DMS153 (cell line): ENCODE measurements around the gene ADGRL2.
"Not testable (repeated sequence)": the region's sequence is repeated elsewhere in the genome, so short reads cannot be mapped to it uniquely, and the experiment has no call there.

Experiments used
- DNase-seq: peaks from one replicate; lab custom pipeline; 2025; lab: John Stamatoyannopoulos, UW

Gene ADGRL2

GRCh38 chr1:81847063-81847462 is 46.3 kb downstream of the ADGRL2 start:
- DNase-seq: no peak

GRCh38 chr1:81848880-81849682 is 48.3 kb downstream of the ADGRL2 start:
- peak; percentile 91 for DNase-seq

GRCh38 chr1:81850031-81850430 is 49.3 kb downstream of the ADGRL2 start:
- no peak for DNase-seq

- DNase-seq: no peak
Measured at GRCh38 chr1:81850495-81850894, 49.8 kb downstream of the ADGRL2 start.

DNA sequence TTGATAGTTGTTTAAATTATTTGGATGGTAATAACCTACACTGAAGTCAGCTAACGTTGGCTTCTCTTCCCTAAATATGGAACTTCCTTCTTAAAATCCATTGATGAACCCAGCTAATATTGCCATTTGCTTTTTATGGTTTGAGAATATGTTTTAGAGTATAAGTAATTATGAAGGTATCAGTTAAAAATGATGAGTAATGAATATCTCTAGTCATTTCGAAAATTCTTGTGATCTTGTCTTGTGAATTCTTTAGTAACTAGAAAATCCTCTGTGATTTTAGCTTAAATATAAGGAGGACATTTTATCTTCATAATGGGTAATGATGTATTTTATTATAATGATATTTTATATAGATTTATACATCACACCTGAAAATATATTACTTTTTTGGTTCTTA is 50.5 kb downstream of the ADGRL2 start:
- DNase-seq: no peak

- DNase-seq: no peak
Measured at GRCh38 chr1:81852961-81853360, 52.2 kb downstream of the ADGRL2 start.

DNA sequence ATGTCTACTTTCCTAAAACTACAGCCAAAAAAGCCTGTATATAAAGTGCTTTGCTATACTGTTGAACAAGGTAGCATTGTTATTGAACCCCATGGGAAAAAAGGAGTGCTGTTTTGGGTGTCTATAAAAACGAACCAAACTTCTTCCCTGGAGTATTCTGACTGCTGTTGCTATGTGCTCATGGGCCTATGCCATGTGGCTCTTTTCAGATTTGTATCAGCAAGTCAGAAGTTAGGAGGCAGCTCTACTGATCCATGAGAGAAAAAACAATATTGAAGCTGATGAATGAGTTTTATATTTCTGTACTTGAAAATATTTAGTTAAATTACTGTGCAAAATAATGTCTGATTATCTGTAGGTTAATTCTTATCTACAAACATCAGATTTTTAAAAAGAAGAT is 66.5 kb downstream of the ADGRL2 start:
- no peak for DNase-seq

DNA sequence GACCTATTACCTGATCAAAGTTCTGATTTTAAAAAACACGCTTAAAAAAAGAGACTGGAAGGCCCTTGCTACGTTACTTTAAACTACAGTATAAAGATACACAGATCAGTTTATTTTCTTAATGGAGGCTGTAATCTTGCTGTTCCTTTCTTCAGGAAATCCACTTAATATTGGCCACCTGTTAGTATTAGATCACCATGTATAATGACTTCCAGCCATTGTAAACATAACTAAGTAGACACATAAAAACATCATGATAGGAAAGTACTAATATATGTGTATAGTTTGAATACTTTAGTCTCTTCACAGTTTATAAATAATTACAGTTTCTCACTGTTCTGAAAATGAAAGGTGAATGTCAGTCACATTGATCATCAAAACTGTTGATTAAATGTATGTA is 68.6 kb downstream of the ADGRL2 start:
- DNase-seq: no peak

DNA sequence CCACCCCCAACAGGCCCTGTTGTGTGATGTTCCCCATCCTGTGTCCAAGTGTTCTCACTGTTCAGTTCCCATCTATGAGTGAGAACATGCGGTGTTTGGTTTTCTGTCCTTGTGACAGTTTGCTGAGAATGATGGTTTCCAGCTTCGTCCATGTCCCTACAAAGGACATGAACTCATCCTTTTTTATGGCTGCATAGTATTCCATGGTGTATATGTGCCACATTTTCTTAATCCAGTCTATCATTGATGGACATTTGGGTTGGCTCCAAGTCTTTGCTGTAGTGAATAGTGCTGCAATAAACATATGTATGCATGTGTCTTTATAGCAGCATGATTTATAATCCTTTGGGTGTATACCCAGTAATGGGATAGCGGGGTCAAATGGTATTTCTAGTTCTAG is 70.4 kb downstream of the ADGRL2 start:
- DNase-seq: not testable (repeated sequence)

DNA sequence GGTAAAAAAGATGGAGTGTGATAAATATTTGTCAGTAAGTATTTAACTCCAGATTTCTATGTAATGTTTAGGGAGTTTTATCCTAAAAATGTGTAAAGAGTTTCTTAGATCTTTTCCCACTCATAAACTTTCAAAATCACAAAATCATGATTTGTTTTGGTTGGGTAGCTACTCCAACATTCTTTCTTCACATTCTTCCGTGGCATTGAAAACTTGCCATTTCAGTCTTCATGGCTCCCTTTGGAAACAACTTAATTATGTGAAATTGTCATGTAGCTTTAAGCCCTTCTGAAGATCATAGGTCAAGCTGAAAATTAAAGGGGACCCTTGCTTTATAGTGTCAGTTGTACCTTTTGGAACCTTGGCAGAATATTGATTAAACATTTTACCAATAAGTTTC is 73.2 kb downstream of the ADGRL2 start:
- no peak for DNase-seq

GRCh38 chr1:81874461-81874860 is 73.7 kb downstream of the ADGRL2 start:
- DNase-seq: no peak

DNA sequence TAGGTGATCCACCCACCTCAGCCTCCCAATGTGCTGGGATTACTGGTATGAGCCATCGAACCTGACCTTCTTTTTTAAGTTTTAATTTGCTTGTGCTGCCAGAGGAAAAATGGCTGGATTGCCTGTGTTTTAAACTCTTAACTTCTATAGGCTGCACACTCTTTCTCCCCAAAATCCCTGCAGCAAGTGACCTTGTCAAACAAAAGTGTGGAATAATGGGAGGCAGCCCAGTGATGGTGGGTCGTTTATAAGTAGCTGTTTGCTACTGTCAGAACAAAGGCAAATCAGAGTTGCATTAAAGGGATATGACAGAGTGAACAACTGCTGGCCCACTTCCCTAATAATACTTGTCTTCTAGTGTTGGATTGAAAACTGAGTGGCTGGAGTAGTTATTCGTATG is 74.2 kb downstream of the ADGRL2 start:
- no peak for DNase-seq

GRCh38 chr1:81876901-81877733 is 76.4 kb downstream of the ADGRL2 start:
- DNase-seq: no peak

DNA sequence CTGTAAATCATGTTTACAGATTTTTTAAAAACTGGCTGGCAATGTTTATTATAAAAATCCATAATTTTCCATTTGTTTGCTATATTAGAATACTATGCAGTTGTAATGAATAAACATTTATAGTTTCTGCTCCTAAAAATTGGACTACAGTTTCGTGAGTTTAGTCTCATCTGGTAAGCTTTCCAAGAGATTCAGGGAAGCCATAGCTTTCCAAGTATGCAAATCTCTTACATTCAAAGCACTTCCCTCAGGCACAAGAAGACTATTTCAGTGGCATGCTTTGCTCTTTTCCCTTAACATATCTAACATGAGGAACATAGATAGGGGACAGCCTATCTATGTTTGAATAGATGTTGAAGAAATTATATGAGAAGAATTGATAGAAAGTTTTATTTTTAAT is 77.2 kb downstream of the ADGRL2 start:
- no peak for DNase-seq

DNA sequence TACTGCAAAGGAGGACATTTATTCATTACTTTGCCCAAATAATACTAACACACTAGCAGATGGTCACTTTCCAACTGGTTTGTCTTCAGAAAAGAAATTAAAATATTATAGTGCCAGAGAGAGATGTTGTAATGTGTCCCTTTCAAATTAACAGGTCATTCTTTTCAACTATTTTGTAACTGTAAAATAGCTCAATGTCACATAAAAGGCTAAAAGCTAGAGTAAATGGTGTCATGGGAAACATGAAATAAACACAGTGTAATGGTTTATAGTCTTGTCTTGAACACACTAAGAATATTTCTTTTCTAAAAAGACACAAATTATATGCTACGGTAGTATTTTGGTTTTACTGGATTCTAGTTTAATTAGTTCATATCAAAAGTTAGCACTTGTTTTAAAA is 77.8 kb downstream of the ADGRL2 start:
- no peak for DNase-seq

DNA sequence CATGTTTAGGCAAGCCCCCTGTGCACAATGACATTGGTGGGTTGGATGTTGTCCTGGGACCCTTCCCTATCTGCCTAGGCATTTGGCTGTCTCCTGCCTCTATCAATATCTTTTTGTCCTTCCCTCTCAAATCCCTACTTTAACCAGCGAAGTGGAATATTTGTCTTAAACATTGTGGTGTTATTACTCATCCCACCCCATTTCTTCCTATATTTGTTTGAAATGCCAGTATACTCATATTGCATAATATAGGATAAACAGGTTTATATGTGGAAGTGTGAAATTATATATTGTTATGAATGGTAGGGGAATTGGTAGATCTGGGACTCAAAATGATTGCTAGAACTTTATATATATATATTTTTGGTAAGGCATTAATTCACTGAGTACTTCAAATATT is 80.0 kb downstream of the ADGRL2 start:
- DNase-seq: no peak

DNA sequence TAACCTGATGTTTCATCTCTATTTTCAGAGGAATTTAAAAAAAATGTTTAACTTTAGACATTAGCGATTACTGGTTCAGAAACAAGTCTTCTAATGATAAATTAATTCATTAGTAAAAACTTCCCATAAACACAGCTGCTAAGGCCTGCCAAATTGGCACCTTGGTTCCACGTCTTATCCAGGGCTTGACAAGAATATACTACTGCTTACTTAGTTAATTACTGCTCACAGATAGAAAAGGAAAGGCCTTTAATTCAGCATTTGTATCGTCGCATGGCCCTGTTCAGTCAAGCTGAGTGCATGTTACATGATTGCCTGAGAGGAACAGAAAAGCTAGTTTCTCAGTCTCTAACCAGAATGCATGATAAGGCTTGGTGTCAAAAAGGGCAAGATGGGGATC is 84.6 kb downstream of the ADGRL2 start:
- no peak for DNase-seq

DNA sequence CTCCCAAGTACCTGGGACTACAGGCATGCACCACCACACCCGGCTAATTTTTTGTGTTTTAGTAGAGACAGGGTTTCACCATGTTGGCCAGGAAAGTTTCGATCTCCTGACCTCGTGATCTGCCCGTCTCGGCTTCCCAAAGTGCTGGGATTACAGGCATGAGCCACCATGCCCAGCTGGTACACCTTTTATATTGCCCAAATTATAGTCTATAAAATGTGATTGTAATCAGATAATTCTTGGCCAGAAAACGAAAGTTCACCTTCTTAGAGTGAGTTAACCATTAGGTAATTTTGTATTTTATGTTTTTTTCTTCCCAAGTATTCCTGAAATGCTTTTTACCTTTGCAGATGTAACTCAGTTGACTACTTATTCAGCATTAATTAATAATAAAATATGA is 85.6 kb downstream of the ADGRL2 start:
- not testable (repeated sequence) for DNase-seq

GRCh38 chr1:81887421-81888144 is 86.8 kb downstream of the ADGRL2 start:
- DNase-seq: no peak

- DNase-seq: no peak
Measured at GRCh38 chr1:81889166-81889565, 88.4 kb downstream of the ADGRL2 start.

DNA sequence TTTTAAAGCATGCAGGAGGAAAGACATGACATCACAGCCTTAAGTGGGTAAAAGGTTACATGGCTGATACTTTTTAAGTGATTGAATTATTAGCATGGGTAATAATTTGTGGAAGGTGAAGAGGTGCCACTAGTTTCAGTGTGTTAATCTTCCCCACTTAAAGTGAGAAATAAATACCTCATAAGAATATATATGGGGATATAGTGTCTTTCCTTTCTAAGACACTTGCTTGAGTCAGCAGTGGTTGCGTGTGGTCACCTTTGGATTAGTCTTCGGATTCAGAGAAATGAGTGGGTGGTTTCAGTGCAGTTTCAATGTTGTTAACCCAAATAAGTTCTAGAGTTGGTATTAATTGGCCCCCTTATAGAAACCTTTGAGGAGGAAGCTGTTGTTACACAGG is 94.1 kb downstream of the ADGRL2 start:
- no peak for DNase-seq

- no peak for DNase-seq
Measured at GRCh38 chr1:81899214-81899821, 98.6 kb downstream of the ADGRL2 start.
